Naive thymus-derived CD4-positive, alpha-beta T cell (primary cell): ENCODE results near the gene STH. TPM values are rescaled to one million over a fixed set of nuclear protein-coding genes. Genes with fewer than 3 reads are reported as not detected.

Experiments used
- ATAC-seq: fragments of 150-1000 bp; cut with Tn5 transposase; 2 replicates; pipeline ENCODE4 v1.10.0; 2021; ENCODE audit warnings: mild to moderate bottlenecking, moderate library complexity
- CTCF ChIA-PET: fragments of 350-600 bp; sonication (Branson Sonifier 250); formaldehyde crosslinking; loops from one replicate; lab custom pipeline; 2021; ENCODE audit warnings: antibody characterized with exemption; lab: Charles Lee
- POLR2A ChIA-PET: fragments of 350-600 bp; sonication (Branson Sonifier 250); formaldehyde crosslinking; loops from one replicate; lab custom pipeline; 2021; ENCODE audit warnings: antibody characterized with exemption, inconsistent platforms; lab: Charles Lee
- DNase-seq, 9 donors: peaks; one replicate each; pipeline versions ENCODE4 v3.0.0 to v3.0.0-alpha.2; 2020 to 2022; ENCODE audit warnings: mixed read lengths in 1 of 9
- H3K27ac ChIP-seq: one replicate; pipeline ENCODE4 v1.7.0; 2013; ENCODE audit warnings: mild to moderate bottlenecking, low read depth, low read length, moderate library complexity
- H3K27me3 ChIP-seq, 2 donors: one replicate each; pipeline ENCODE4 v1.7.0; 2013; ENCODE audit warnings: low read length in 2 of 2, mild to moderate bottlenecking in 2 of 2, moderate library complexity in 2 of 2; ENCODE audit not compliant: control insufficient read depth in 2 of 2, insufficient read depth in 2 of 2
- H3K36me3 ChIP-seq, 3 experiments: 1 replicate in 2 of 3; 2 replicates in 1 of 3; pipeline ENCODE4 v1.7.0; 2013; ENCODE audit warnings: low read length in 3 of 3, mild to moderate bottlenecking in 3 of 3, moderate library complexity in 1 of 3; ENCODE audit not compliant: insufficient read depth in 3 of 3, control insufficient read depth in 2 of 3
- H3K4me1 ChIP-seq, 2 donors: one replicate each; pipeline ENCODE4 v1.7.0; 2013; ENCODE audit warnings: low read length in 2 of 2, mild to moderate bottlenecking in 2 of 2, moderate library complexity in 1 of 2; ENCODE audit not compliant: control insufficient read depth in 2 of 2, insufficient read depth in 2 of 2
- H3K4me3 ChIP-seq: 2 replicates; pipeline ENCODE4 v1.7.0; 2013; ENCODE audit warnings: mild to moderate bottlenecking, low read length
- H3K9me3 ChIP-seq, 3 experiments: 1 replicate in 2 of 3; 2 replicates in 1 of 3; pipeline ENCODE4 v1.7.0; 2013; ENCODE audit warnings: low read length in 3 of 3; ENCODE audit not compliant: control insufficient read depth in 2 of 3
- H3K27ac Mint-ChIP-seq, 9 donors: one replicate each; pipeline ENCODE4 v1.8.0; 2020 to 2022; ENCODE audit warnings: mixed read lengths in 9 of 9, mild to moderate bottlenecking in 8 of 9, moderate library complexity in 5 of 9, inconsistent platforms in 2 of 9
- H3K27me3 Mint-ChIP-seq, 5 donors: one replicate each; pipeline ENCODE4 v1.8.0; 2021 to 2022; ENCODE audit warnings: mixed read lengths in 5 of 5, mild to moderate bottlenecking in 1 of 5
- H3K36me3 Mint-ChIP-seq, 5 donors: one replicate each; pipeline ENCODE4 v1.8.0; 2020 to 2022; ENCODE audit warnings: mixed read lengths in 5 of 5, mild to moderate bottlenecking in 3 of 5, inconsistent platforms in 1 of 5
- H3K4me1 Mint-ChIP-seq, 7 donors: one replicate each; pipeline ENCODE4 v1.8.0; 2020 to 2022; ENCODE audit warnings: mixed read lengths in 7 of 7, mild to moderate bottlenecking in 3 of 7, inconsistent platforms in 1 of 7
- H3K4me3 Mint-ChIP-seq, 10 donors: one replicate each; pipeline ENCODE4 v1.8.0; 2020 to 2022; ENCODE audit warnings: mild to moderate bottlenecking in 10 of 10, mixed read lengths in 10 of 10, moderate library complexity in 6 of 10, inconsistent platforms in 2 of 10
- H3K9me3 Mint-ChIP-seq, 11 donors: one replicate each; pipeline ENCODE4 v1.8.0; 2020 to 2022; ENCODE audit warnings: mixed read lengths in 11 of 11, mild to moderate bottlenecking in 4 of 11, inconsistent platforms in 1 of 11, moderate library complexity in 1 of 11
- intact Hi-C, 2 donors: fragments of 100-400 bp; cut with micrococcal nuclease; formaldehyde crosslinking; loops; one replicate each; pipeline ENCODE4 v1.15.1; 2023
- polyA plus RNA-seq, 2 donors: library from polyadenylated mRNA; unstranded; fragments of 300-500 nt; fragmentation: Illumina TruSeq; gene quantifications; one replicate each; pipeline ENCODE4 v1.2.3, GENCODE V29; 2021
- total RNA-seq, 6 experiments: library from RNA in 5 of 6; stranded (reverse) in 5 of 6; gene quantifications; 1 replicate in 5 of 6; 2 replicates in 1 of 6; pipeline ENCODE4 v1.2.3 and lab custom pipeline; 2021 to 2026

The STH gene
- total and polyA plus RNA-seq, 7 experiments from 2014 or later = not detected

GRCh38 chr17:45989759-45990158 is 9.3 kb upstream of the STH start:
- POLR2A ChIA-PET = no interaction called here
- intact Hi-C loops = no loop called here
- no peaks in the 10 kb centered on the region for H3K9me3 Mint-ChIP-seq
- CTCF ChIA-PET = interaction anchor here (1.0 kb wide), 1 partner anchor 297 kb away, joined by 3 read pairs; no protein-coding TSS in a partner anchor
- H3K4me1 Mint-ChIP-seq = no peaks in the 10 kb centered on the region
- H3K4me1 ChIP-seq = no peaks in the 10 kb centered on the region
- H3K4me3 Mint-ChIP-seq = no peak overlapping the region
- no peak for DNase-seq
- H3K4me3 ChIP-seq = no peak overlapping the region
- no peaks in the 10 kb centered on the region for H3K27me3 ChIP-seq
- H3K27me3 Mint-ChIP-seq = peaks cover 0 to 6% (median 0%) of the 10 kb centered on the region in 5 donors
- H3K9me3 ChIP-seq = no peaks in the 10 kb centered on the region
- H3K27ac ChIP-seq = no peak overlapping the region
- no peaks in the 10 kb centered on the region for H3K36me3 ChIP-seq
- no peak overlapping the region for H3K27ac Mint-ChIP-seq
- no peaks in the 10 kb centered on the region for H3K36me3 Mint-ChIP-seq
- ATAC-seq = no peak

- no peaks in the 10 kb centered on the region for H3K27me3 ChIP-seq
- ChIA-PET CTCF (interaction anchor here (1.0 kb wide), 1 partner anchor 296 kb away, joined by 3 read pairs; no protein-coding TSS in a partner anchor), POLR2A (interaction anchor here (0.7 kb wide), 1 partner anchor 225 kb away, joined by 3 read pairs; no protein-coding TSS in a partner anchor)
- no peaks in the 10 kb centered on the region for H3K36me3 ChIP-seq
- Mint-ChIP-seq H3K27ac (no peak overlapping the region), H3K4me3 (no peak overlapping the region), H3K36me3 (no peaks in the 10 kb centered on the region), H3K4me1 (no peaks in the 10 kb centered on the region), H3K9me3 (no peaks in the 10 kb centered on the region), H3K27me3 (peaks cover 0 to 4% (median 0%) of the 10 kb centered on the region in 5 donors)
- no peaks in the 10 kb centered on the region for H3K4me1 ChIP-seq
- no peaks in the 10 kb centered on the region for H3K9me3 ChIP-seq
- DNase-seq (no peak), ATAC-seq (no peak)
- intact Hi-C loops = no loop called here
- H3K4me3 ChIP-seq = no peak overlapping the region
- no peak overlapping the region for H3K27ac ChIP-seq
Observed at GRCh38 chr17:45990886-45991285, 8.2 kb upstream of the STH start.

GRCh38 chr17:45991341-45991740 is 7.7 kb upstream of the STH start:
- Mint-ChIP-seq H3K4me1 (no peaks in the 10 kb centered on the region), H3K27ac (no peak overlapping the region), H3K36me3 (no peaks in the 10 kb centered on the region), H3K27me3 (peaks cover 0 to 3% (median 0%) of the 10 kb centered on the region in 5 donors), H3K4me3 (no peak overlapping the region), H3K9me3 (no peaks in the 10 kb centered on the region)
- ATAC-seq (no peak), DNase-seq (no peak)
- no peak overlapping the region for H3K27ac ChIP-seq
- POLR2A ChIA-PET = interaction anchor here (0.7 kb wide), 1 partner anchor 224 kb away, joined by 3 read pairs; no protein-coding TSS in a partner anchor
- H3K27me3 ChIP-seq = no peaks in the 10 kb centered on the region
- no peaks in the 10 kb centered on the region for H3K9me3 ChIP-seq
- no peaks in the 10 kb centered on the region for H3K4me1 ChIP-seq
- H3K36me3 ChIP-seq = no peaks in the 10 kb centered on the region
- CTCF ChIA-PET = no interaction called here
- intact Hi-C loops = no loop called here
- no peak overlapping the region for H3K4me3 ChIP-seq

- Mint-ChIP-seq H3K27ac (no peak overlapping the region), H3K4me1 (no peaks in the 10 kb centered on the region), H3K9me3 (no peaks in the 10 kb centered on the region), H3K4me3 (no peak overlapping the region), H3K36me3 (no peaks in the 10 kb centered on the region), H3K27me3 (peaks cover 0 to 3% (median 0%) of the 10 kb centered on the region in 5 donors)
- H3K27ac ChIP-seq = no peak overlapping the region
- CTCF ChIA-PET = interaction anchor here (0.5 kb wide), 1 partner anchor 60 kb away, joined by 3 read pairs; no protein-coding TSS in a partner anchor
- no peaks in the 10 kb centered on the region for H3K4me1 ChIP-seq
- H3K27me3 ChIP-seq = no peaks in the 10 kb centered on the region
- DNase-seq (no peak), ATAC-seq (no peak)
- intact Hi-C loops = no loop called here
- POLR2A ChIA-PET = no interaction called here
- H3K9me3 ChIP-seq = no peaks in the 10 kb centered on the region
- H3K4me3 ChIP-seq = no peak overlapping the region
- H3K36me3 ChIP-seq = no peaks in the 10 kb centered on the region
Observed at GRCh38 chr17:45992175-45992574, 6.9 kb upstream of the STH start.

- Mint-ChIP-seq H3K36me3 (no peaks in the 10 kb centered on the region), H3K27ac (no peak overlapping the region), H3K9me3 (no peaks in the 10 kb centered on the region), H3K27me3 (peaks cover 0 to 3% (median 0%) of the 10 kb centered on the region in 5 donors), H3K4me1 (no peaks in the 10 kb centered on the region), H3K4me3 (no peak overlapping the region)
- intact Hi-C loops = no loop called here
- CTCF ChIA-PET = no interaction called here
- ATAC-seq = no peak
- POLR2A ChIA-PET = no interaction called here
- no peaks in the 10 kb centered on the region for H3K9me3 ChIP-seq
- no peak overlapping the region for H3K4me3 ChIP-seq
- no peak for DNase-seq
- H3K4me1 ChIP-seq = no peaks in the 10 kb centered on the region
- H3K27me3 ChIP-seq = no peaks in the 10 kb centered on the region
- H3K27ac ChIP-seq = no peak overlapping the region
- H3K36me3 ChIP-seq = no peaks in the 10 kb centered on the region
Observed at GRCh38 chr17:45992904-45993303, 6.1 kb upstream of the STH start.

GRCh38 chr17:45993962-45994627 is 5.0 kb upstream of the STH start:
- Histone ChIP-seq H3K9me3 (no peaks in the 10 kb centered on the region), H3K36me3 (no peaks in the 10 kb centered on the region), H3K4me3 (no peak overlapping the region), H3K27me3 (no peaks in the 10 kb centered on the region), H3K4me1 (no peaks in the 10 kb centered on the region), H3K27ac (no peak overlapping the region)
- CTCF ChIA-PET = interaction anchor here (0.7 kb wide), 1 partner anchor 40 kb away, joined by 3 read pairs; no protein-coding TSS in a partner anchor
- DNase-seq (no peak), ATAC-seq (no peak)
- H3K9me3 Mint-ChIP-seq = no peaks in the 10 kb centered on the region
- H3K27ac Mint-ChIP-seq = peak overlapping the region in 1 of 9 donors; percentile 45
- H3K36me3 Mint-ChIP-seq = no peaks in the 10 kb centered on the region
- intact Hi-C loops = no loop called here
- H3K4me3 Mint-ChIP-seq = no peak overlapping the region
- no peaks in the 10 kb centered on the region for H3K27me3 Mint-ChIP-seq
- POLR2A ChIA-PET = no interaction called here
- no peaks in the 10 kb centered on the region for H3K4me1 Mint-ChIP-seq

- H3K4me1 Mint-ChIP-seq = no peaks in the 10 kb centered on the region
- H3K27me3 Mint-ChIP-seq = no peaks in the 10 kb centered on the region
- Histone ChIP-seq H3K4me3 (no peak overlapping the region), H3K27me3 (no peaks in the 10 kb centered on the region), H3K4me1 (no peaks in the 10 kb centered on the region), H3K36me3 (no peaks in the 10 kb centered on the region), H3K27ac (no peak overlapping the region), H3K9me3 (no peaks in the 10 kb centered on the region)
- H3K9me3 Mint-ChIP-seq = no peaks in the 10 kb centered on the region
- DNase-seq (no peak), ATAC-seq (no peak)
- intact Hi-C loops = no loop called here
- POLR2A ChIA-PET = interaction anchor here (0.7 kb wide), 1 partner anchor 10 kb away, joined by 3 read pairs; no protein-coding TSS in a partner anchor
- no peak overlapping the region for H3K4me3 Mint-ChIP-seq
- no peak overlapping the region for H3K27ac Mint-ChIP-seq
- no peaks in the 10 kb centered on the region for H3K36me3 Mint-ChIP-seq
- CTCF ChIA-PET = interaction anchor here (0.6 kb wide), 1 partner anchor 411 kb away, joined by 3 read pairs; no protein-coding TSS in a partner anchor
Observed at GRCh38 chr17:45994987-45995386, 4.1 kb upstream of the STH start.
